HEK293 (cell line): ENCODE results near the gene MMP25.

Experiments used
- CTCF ChIP-seq: fragments of 450-650 bp; formaldehyde crosslinking; IDR thresholded peaks from 2 replicates; pipeline ENCODE4 v1.5.1; 2016; ENCODE audit warnings: missing biosample characterization, missing genetic modification characterization
- KLF16 ChIP-seq: fragments of 450-650 bp; formaldehyde crosslinking; IDR thresholded peaks from 2 replicates; pipeline ENCODE4 v1.5.1; 2017; ENCODE audit warnings: missing biosample characterization, missing genetic modification characterization
- REST ChIP-seq: fragments of 450-650 bp; formaldehyde crosslinking; IDR thresholded peaks from 2 replicates; pipeline ENCODE4 v1.5.1; 2016; ENCODE audit warnings: missing biosample characterization, missing genetic modification characterization
- YY1 ChIP-seq: fragments of 450-650 bp; formaldehyde crosslinking; IDR thresholded peaks from 2 replicates; pipeline ENCODE4 v1.5.1; 2018; ENCODE audit warnings: missing biosample characterization, missing genetic modification characterization

GRCh38 chr16:3106205-3106928, 60.0 kb downstream of the MMP25 start:
- TF ChIP-seq REST (tag by site-specific recombination) (no peak), CTCF (0 out of 2 replicates have a peak, but pooled peaks have one; percentile 18), YY1 (tag by site-specific recombination) (peak; percentile 66; the same call in 1 of the 2 replicates), KLF16 (tag by site-specific recombination) (peak; percentile 85)
